Left forelimb (tissue), 1 donor: ENCODE data around the gene MOB3B.
A peak's percentile ranks its signal among the peaks of the same experiment; 100 is the strongest.
"Not testable (repeated sequence)": the region's sequence is repeated elsewhere in the genome, so short reads cannot be mapped to it uniquely, and the experiment has no call there.

ENCODE experiments used
- DNase-seq: peaks from one replicate; pipeline ENCODE4 v3.0.0-alpha.2; 2018; ENCODE audit warnings: low spot score

The MOB3B gene

GRCh38 chr9:27423915-27424710, 105.5 kb downstream of the MOB3B start:
- DNase-seq, result no peak

GRCh38 chr9:27422279-27422834, 107.3 kb downstream of the MOB3B start:
- no peak for DNase-seq

GRCh38 chr9:27421577-27421976, 108.0 kb downstream of the MOB3B start:
- no peak for DNase-seq

GRCh38 chr9:27419558-27419957, 110.1 kb downstream of the MOB3B start:
- DNase-seq, result not testable (repeated sequence)

GRCh38 chr9:27414220-27414761, 115.3 kb downstream of the MOB3B start:
- peak; percentile 82 for DNase-seq

- no peak for DNase-seq
Observed at GRCh38 chr9:27413511-27414219, 115.9 kb downstream of the MOB3B start.

GRCh38 chr9:27412963-27413362, 116.7 kb downstream of the MOB3B start:
- DNase-seq, result no peak

GRCh38 chr9:27412081-27412480, 117.5 kb downstream of the MOB3B start:
- no peak for DNase-seq

GRCh38 chr9:27408482-27408881, 121.1 kb downstream of the MOB3B start:
- DNase-seq, result no peak

- no peak for DNase-seq
Observed at GRCh38 chr9:27408001-27408400, 121.6 kb downstream of the MOB3B start.

GRCh38 chr9:27407491-27407890, 122.1 kb downstream of the MOB3B start:
- DNase-seq, result no peak

- no peak for DNase-seq
Observed at GRCh38 chr9:27404661-27405060, 125.0 kb downstream of the MOB3B start.

GRCh38 chr9:27402626-27403025, 127.0 kb downstream of the MOB3B start:
- no peak for DNase-seq

GRCh38 chr9:27400334-27400880, 129.2 kb downstream of the MOB3B start:
- DNase-seq, result no peak

- DNase-seq, result no peak
Observed at GRCh38 chr9:27398982-27399653, 130.5 kb downstream of the MOB3B start.

GRCh38 chr9:27396495-27396894, 133.1 kb downstream of the MOB3B start:
- no peak for DNase-seq

- no peak for DNase-seq
Observed at GRCh38 chr9:27395484-27395921, 134.1 kb downstream of the MOB3B start.

- DNase-seq, result no peak
Observed at GRCh38 chr9:27394826-27395201, 134.8 kb downstream of the MOB3B start.

- no peak for DNase-seq
Observed at GRCh38 chr9:27394154-27394825, 135.3 kb downstream of the MOB3B start.

- DNase-seq, result no peak
Observed at GRCh38 chr9:27393054-27393846, 136.4 kb downstream of the MOB3B start.

- no peak for DNase-seq
Observed at GRCh38 chr9:27392451-27392850, 137.2 kb downstream of the MOB3B start.
